ENCODE measurements around the gene DDX10. TPM values are rescaled to one million over a fixed set of nuclear protein-coding genes. Genes with fewer than 3 reads are reported as not detected.

DDX10 gene
- total and polyA plus RNA-seq, 3 donors from 2014 or later = 25.7 to 64.4 (median 59.2) TPM

- 51 to 63% methylated on average over 2 of the region's 2 CpGs for WGBS, 2 donors
- intact Hi-C loops (cut with DNase I; ENCODE audit: low total_unique reads) = no loop called here
These were observed 237.2 kb downstream of the DDX10 start for GRCh38 chr11:108902027-108902469.

GRCh38 chr11:108904480-108904879, 239.6 kb downstream of the DDX10 start:
- intact Hi-C loops (cut with DNase I; ENCODE audit: low total_unique reads) = no loop called here
- 60 to 70% methylated on average over 1 of the region's 1 CpG for WGBS, 2 donors
- H3K4me3 ChIP-seq = no peak overlapping the region
- H3K9me3 ChIP-seq = no peaks in the 10 kb centered on the region
- TF ChIP-seq CTCF (IDR thresholded peaks at IDR 0.05) (no peak), POLR2A (IDR thresholded peaks at IDR 0.05) (no peak)
- no peaks in the 10 kb centered on the region for H3K27me3 ChIP-seq
- DNase-seq = no peak
- no peaks in the 10 kb centered on the region for H3K36me3 ChIP-seq (ENCODE audit: low read depth, missing control alignments)
- H3K27ac ChIP-seq = no peak overlapping the region
- no peaks in the 10 kb centered on the region for H3K4me1 ChIP-seq

More at GRCh38 chr11:108902027-108902469, 237.2 kb downstream of the DDX10 start:
- no peaks in the 10 kb centered on the region for H3K36me3 ChIP-seq (ENCODE audit: low read depth, missing control alignments)
- no peak overlapping the region for H3K4me3 ChIP-seq
- no peaks in the 10 kb centered on the region for H3K9me3 ChIP-seq
- no peak for DNase-seq
- TF ChIP-seq POLR2A (IDR thresholded peaks at IDR 0.05) (no peak), CTCF (IDR thresholded peaks at IDR 0.05) (no peak)
- no peaks in the 10 kb centered on the region for H3K27me3 ChIP-seq
- no peak overlapping the region for H3K27ac ChIP-seq
- H3K4me1 ChIP-seq = no peaks in the 10 kb centered on the region

- Histone ChIP-seq H3K4me3 (no peak overlapping the region), H3K27ac (no peak overlapping the region), H3K36me3 (ENCODE audit: low read depth, missing control alignments) (no peaks in the 10 kb centered on the region), H3K9me3 (no peaks in the 10 kb centered on the region), H3K27me3 (no peaks in the 10 kb centered on the region), H3K4me1 (no peaks in the 10 kb centered on the region)
- intact Hi-C loops (cut with DNase I; ENCODE audit: low total_unique reads) = no loop called here
- DNase-seq = no peak
- TF ChIP-seq CTCF (IDR thresholded peaks at IDR 0.05) (no peak), POLR2A (IDR thresholded peaks at IDR 0.05) (no peak)
These were observed 241.5 kb downstream of the DDX10 start for GRCh38 chr11:108906329-108906728.

GRCh38 chr11:108906826-108907225, 242.0 kb downstream of the DDX10 start:
- TF ChIP-seq CTCF (IDR thresholded peaks at IDR 0.05) (no peak), POLR2A (IDR thresholded peaks at IDR 0.05) (no peak)
- Histone ChIP-seq H3K4me3 (no peak overlapping the region), H3K27me3 (no peaks in the 10 kb centered on the region), H3K36me3 (ENCODE audit: low read depth, missing control alignments) (no peaks in the 10 kb centered on the region), H3K4me1 (no peaks in the 10 kb centered on the region), H3K9me3 (no peaks in the 10 kb centered on the region), H3K27ac (no peak overlapping the region)
- no peak for DNase-seq
- WGBS, 2 donors = 78 to 87% methylated on average over 2 of the region's 2 CpGs
- intact Hi-C loops (cut with DNase I; ENCODE audit: low total_unique reads) = no loop called here

- no peaks in the 10 kb centered on the region for H3K36me3 ChIP-seq (ENCODE audit: low read depth, missing control alignments)
- TF ChIP-seq POLR2A (IDR thresholded peaks at IDR 0.05) (no peak), CTCF (IDR thresholded peaks at IDR 0.05) (no peak)
- intact Hi-C loops (cut with DNase I; ENCODE audit: low total_unique reads) = no loop called here
- H3K4me1 ChIP-seq = no peaks in the 10 kb centered on the region
- no peaks in the 10 kb centered on the region for H3K27me3 ChIP-seq
- 95 to 98% methylated on average over 4 to 5 of the region's 5 CpGs for WGBS, 2 donors
- no peak overlapping the region for H3K27ac ChIP-seq
- no peak for DNase-seq
- H3K9me3 ChIP-seq = no peaks in the 10 kb centered on the region
- no peak overlapping the region for H3K4me3 ChIP-seq
These were observed 244.2 kb downstream of the DDX10 start for GRCh38 chr11:108909041-108909440.

Data from testis (tissue), 3 donors.